ENCODE measurements around the gene ATCAY. TPM values are rescaled to one million over a fixed set of nuclear protein-coding genes. Genes with fewer than 3 reads are reported as not detected.

Gene ATCAY
- total RNA-seq, 2 donors from 2014 or later, result not detected

GRCh38 chr19:3969435-3970312 lies 89.2 kb downstream of the ATCAY start:
- no peak for DNase-seq (ENCODE audit: low spot score)
- Mint-ChIP-seq H3K36me3 (peaks cover 4% of the 10 kb centered on the region), H3K9me3 (no peaks in the 10 kb centered on the region), H3K4me3 (peak overlapping the region; percentile 97), H3K27me3 (no peaks in the 10 kb centered on the region), H3K27ac (peak overlapping the region; percentile 80 to 87), H3K4me1 (ENCODE audit: low read depth in 2 of 2) (peaks cover 13 to 26% of the 10 kb centered on the region in 2 donors)
- ATAC-seq, result no peak

DNA sequence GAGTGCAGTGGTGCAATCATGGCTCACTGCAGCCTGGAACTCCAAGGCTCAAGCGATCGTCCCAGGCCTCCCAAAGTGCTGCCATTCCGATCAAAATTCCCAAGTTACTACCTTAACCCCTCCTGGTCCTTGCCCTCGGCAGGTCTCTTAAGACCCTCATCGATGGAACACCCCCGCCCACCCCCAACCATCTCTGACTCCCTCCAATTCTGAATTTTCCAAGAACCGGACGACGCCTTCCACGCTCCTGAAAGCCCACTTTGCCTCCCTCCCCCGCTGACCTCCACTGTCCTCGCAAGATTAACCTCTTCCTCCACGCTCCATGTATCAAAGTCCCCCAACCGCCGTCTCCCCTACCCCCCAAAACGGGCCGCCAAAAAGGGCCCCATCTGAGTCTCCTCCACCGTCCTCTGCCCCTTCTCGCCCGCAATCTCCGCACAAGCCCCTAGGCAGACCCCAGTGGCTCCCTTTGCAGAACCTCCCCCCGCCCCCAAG lies 89.9 kb downstream of the ATCAY start:
- no peak for ATAC-seq
- DNase-seq (ENCODE audit: low spot score), result no peak
- H3K27me3 Mint-ChIP-seq, result no peaks in the 10 kb centered on the region
- peaks cover 4% of the 10 kb centered on the region for H3K36me3 Mint-ChIP-seq
- peak overlapping the region; percentile 80 to 87 for H3K27ac Mint-ChIP-seq
- peaks cover 13 to 26% of the 10 kb centered on the region in 2 donors for H3K4me1 Mint-ChIP-seq (ENCODE audit: low read depth in 2 of 2)
- no peaks in the 10 kb centered on the region for H3K9me3 Mint-ChIP-seq
- peak overlapping the region; percentile 97 for H3K4me3 Mint-ChIP-seq

- Mint-ChIP-seq H3K9me3 (no peaks in the 10 kb centered on the region), H3K4me3 (peak within 1 kb of the TSS; percentile 97), H3K4me1 (ENCODE audit: low read depth in 2 of 2) (peaks cover 13 to 26% of the 10 kb centered on the region in 2 donors), H3K27me3 (no peaks in the 10 kb centered on the region), H3K27ac (peak within 1 kb of the TSS; percentile 80 to 87), H3K36me3 (peaks cover 4% of the 10 kb centered on the region)
- peak; percentile 95 to 97 for ATAC-seq
- peak; percentile 98 for DNase-seq (ENCODE audit: low spot score)
These were observed 90.5 kb downstream of the ATCAY start, which contains the start of gene DAPK3 for GRCh38 chr19:3970808-3971598. Gene DAPK3 (minus strand): TSS chr19:3971099. CDS start chr19:3969735, 1,364 bp downstream.

DNA sequence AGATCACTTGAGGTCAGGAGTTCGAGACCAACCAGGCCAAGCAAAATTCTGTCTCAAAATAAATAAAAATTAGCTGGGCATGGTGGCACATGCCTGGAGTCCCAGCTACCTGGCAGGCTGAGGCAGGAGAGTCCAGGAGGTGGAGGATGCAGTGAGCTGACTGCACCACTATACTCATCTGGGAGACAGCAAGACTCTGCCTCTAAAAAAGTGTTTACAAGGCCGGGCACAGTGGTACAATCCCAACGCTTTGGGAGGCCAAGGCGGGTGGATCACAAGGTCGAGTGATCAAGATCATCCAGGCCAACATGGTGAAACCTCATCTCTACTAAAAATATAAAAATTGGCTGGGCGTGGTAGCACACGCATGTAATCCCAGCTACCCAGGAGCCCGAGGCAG lies 94.7 kb downstream of the ATCAY start:
- DNase-seq (ENCODE audit: low spot score) (no peak), ATAC-seq (no peak)
- H3K27me3 Mint-ChIP-seq, result no peaks in the 10 kb centered on the region
- no peak overlapping the region for H3K27ac Mint-ChIP-seq
- H3K4me3 Mint-ChIP-seq, result no peak overlapping the region
- no peaks in the 10 kb centered on the region for H3K9me3 Mint-ChIP-seq
- H3K4me1 Mint-ChIP-seq (ENCODE audit: low read depth in 2 of 2), result peaks cover 12 to 15% of the 10 kb centered on the region in 2 donors
- peaks cover 5% of the 10 kb centered on the region for H3K36me3 Mint-ChIP-seq

DNA sequence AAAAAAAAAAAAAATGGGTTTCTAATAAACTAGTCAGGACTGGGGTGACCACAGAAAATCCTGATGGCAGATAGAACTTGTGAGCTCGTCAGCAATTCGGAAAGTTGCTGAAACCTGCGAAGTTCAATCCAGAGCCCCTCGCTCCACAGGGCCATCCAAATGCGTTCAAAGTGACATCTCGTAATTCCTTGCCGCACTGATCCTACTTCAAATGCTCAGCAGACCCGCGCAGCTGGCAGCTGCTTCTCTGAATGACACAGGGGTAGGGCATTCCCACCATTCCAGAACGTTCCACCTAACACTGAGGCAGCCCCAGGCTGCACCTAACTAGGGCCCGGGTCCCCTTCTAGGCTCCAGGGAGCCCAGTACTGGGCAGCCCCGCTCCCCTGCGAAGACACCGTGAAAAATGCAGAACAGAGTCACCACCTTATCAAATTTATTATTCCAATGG lies 95.2 kb downstream of the ATCAY start:
- H3K4me1 Mint-ChIP-seq (ENCODE audit: low read depth in 2 of 2), result peaks cover 7 to 10% of the 10 kb centered on the region in 2 donors
- no peak for ATAC-seq
- H3K27me3 Mint-ChIP-seq, result no peaks in the 10 kb centered on the region
- no peaks in the 10 kb centered on the region for H3K9me3 Mint-ChIP-seq
- H3K4me3 Mint-ChIP-seq, result no peak overlapping the region
- DNase-seq (ENCODE audit: low spot score), result no peak
- H3K27ac Mint-ChIP-seq, result no peak overlapping the region
- peaks cover 4% of the 10 kb centered on the region for H3K36me3 Mint-ChIP-seq

DNA sequence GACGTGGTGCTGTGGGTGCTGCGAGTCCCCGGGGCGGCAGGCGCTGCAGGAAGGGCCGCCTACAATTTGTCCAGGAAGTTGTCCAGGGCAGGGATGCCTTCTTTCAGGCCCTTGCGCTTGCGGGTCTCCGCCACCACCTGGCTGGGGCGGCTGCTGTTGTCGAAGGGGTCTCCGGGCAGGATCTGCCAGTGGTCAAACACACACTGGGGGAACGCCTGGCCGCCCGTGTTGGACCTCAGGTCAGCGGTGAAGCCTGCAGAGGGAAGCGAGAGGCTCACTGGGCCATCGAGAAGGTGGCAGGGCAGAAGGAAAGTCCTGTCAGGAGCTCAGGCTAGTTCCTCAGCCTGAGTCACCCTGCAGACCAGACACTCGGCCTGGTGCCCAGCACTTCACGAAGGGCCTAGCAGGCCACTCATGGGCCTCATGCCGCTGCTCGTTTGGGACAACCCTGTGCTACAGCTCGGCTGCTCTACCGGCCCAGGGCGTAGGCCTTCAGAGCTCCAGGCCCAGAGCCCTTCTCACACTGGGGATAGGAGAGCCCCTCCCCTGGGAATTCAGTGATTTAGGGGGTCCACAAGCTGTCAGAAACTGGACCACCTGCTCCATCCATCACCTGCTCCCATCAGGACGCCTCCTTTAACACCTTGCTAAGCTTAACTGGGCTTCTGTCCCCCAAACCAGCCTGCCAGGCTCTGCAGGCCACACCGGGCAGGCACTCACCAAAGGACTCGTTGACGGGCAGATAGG lies 96.2 kb downstream of the ATCAY start:
- DNase-seq (ENCODE audit: low spot score) (no peak), ATAC-seq (no peak)
- no peaks in the 10 kb centered on the region for H3K9me3 Mint-ChIP-seq
- no peak overlapping the region for H3K27ac Mint-ChIP-seq
- H3K4me1 Mint-ChIP-seq (ENCODE audit: low read depth in 2 of 2), result peaks cover 10 to 12% of the 10 kb centered on the region in 2 donors
- H3K4me3 Mint-ChIP-seq, result no peak overlapping the region
- H3K36me3 Mint-ChIP-seq, result peaks cover 4% of the 10 kb centered on the region
- H3K27me3 Mint-ChIP-seq, result no peaks in the 10 kb centered on the region

Other genes starting within 250 kb of the ATCAY start
- gene PIP5K1C, start 180.2 kb upstream of the ATCAY start, total RNA-seq, result 10 to 100 TPM; 27.0 to 29.6 TPM
- gene TJP3, start 172.3 kb upstream of the ATCAY start, total RNA-seq, result 1 to 10 TPM in 1 of 2 donors, under 1 TPM in 1; 0.57 to 2.1 TPM
- gene APBA3, start 119.0 kb upstream of the ATCAY start, total RNA-seq, result 10 to 100 TPM; 40.6 to 55.4 TPM
- gene MRPL54, start 118.0 kb upstream of the ATCAY start, total RNA-seq, result 10 to 100 TPM; 58.5 to 75.1 TPM
- gene RAX2, start 108.5 kb upstream of the ATCAY start, total RNA-seq, result under 1 TPM in 1 of 2 donors, not detected in 1; 0.21 TPM
- gene MATK, start 94.3 kb upstream of the ATCAY start, total RNA-seq, result 10 to 100 TPM; 58.5 to 61.9 TPM
- 1 to 10 TPM in 1 of 2 donors, under 1 TPM in 1; 0.67 to 1.4 TPM for gene ZFR2, start 11.6 kb upstream of the ATCAY start, total RNA-seq
- not detected for gene NMRK2, start 52.4 kb downstream of the ATCAY start, total RNA-seq
- 10 to 100 TPM; 48.1 to 54.5 TPM for gene DAPK3, start 90.4 kb downstream of the ATCAY start, total RNA-seq
- 1,000 to 10,000 TPM; 1,877 to 2,672 TPM for gene EEF2, start 104.8 kb downstream of the ATCAY start, total RNA-seq
- 10 to 100 TPM; 39.4 to 58.6 TPM for gene PIAS4, start 127.1 kb downstream of the ATCAY start, total RNA-seq
- 10 to 100 TPM; 63.4 to 70.5 TPM for gene ZBTB7A, start 186.2 kb downstream of the ATCAY start, total RNA-seq
- 100 to 1,000 TPM; 170 to 206 TPM for gene MAP2K2, start 243.4 kb downstream of the ATCAY start, total RNA-seq

All from natural killer cell treated with Interleukin-12 subunit alpha and Interleukin-12 subunit beta and Interleukin-15 and Interleukin-18, amount 100 ng/mL, for 72 hours (primary cell).